Fibroblast of skin of abdomen (primary cell): ENCODE results near the gene GULP1.
"Not testable (repeated sequence)": the region's sequence is repeated elsewhere in the genome, so short reads cannot be mapped to it uniquely, and the experiment has no call there.

Experiments
- DNase-seq: peaks from one replicate; pipeline ENCODE4 v3.0.0-alpha.2; 2013

The GULP1 gene

DNA sequence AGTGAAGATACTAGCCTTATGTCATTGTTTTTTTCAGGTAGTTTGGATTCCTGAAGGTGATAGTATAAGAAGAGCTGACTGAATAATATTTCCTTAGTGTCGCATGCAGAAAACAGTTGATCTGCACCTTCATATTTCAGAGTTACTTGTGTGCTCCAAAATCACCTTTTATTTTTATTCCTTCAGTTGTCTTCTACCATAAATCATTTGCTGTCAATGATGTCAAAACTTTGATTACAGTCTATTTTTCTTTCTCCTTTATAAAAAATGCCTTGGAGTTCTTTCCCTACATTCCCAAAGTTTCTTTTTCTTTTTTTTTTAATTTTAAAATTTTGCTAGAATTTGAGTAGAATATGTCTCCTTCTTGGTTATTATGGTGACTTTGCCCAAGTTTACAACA is 142.3 kb downstream of the GULP1 start:
- DNase-seq = no peak

DNA sequence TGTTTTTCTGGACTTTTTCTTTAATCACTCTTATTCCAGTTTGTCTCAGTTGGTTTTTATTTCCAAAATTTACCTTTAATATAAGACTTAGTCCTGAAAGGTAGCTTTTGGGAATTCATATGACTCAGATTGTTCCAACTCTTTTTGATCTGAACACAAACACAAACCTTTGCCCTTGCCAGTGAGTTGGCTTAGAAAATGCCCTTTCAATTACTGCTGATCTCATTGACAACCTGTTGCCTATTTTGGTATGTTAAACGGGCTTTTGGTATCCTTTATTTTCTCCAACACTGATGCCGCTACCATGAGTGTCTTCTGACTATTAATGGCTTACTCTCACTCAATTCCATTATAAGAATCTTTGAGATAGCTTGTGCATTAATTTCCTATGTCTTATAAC is 143.4 kb downstream of the GULP1 start:
- no peak for DNase-seq

DNA sequence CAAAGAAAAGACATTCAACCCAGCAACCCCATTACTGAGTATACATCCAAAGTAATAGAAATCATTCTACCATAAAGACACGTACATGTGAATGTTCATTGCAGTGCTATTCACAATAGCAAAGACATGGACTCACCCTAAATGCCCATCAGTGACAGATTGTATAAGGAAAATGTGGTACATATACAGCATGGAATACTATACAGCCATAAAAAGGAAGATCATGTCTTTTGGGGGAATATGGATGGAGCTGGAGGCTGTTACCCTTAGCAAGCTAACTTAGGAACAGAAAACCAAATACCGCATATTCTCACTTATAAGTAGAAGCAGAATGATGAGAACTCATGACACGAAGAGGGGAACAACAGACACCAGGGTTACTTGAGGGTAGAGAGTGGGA is 145.9 kb downstream of the GULP1 start:
- DNase-seq = no peak

DNA sequence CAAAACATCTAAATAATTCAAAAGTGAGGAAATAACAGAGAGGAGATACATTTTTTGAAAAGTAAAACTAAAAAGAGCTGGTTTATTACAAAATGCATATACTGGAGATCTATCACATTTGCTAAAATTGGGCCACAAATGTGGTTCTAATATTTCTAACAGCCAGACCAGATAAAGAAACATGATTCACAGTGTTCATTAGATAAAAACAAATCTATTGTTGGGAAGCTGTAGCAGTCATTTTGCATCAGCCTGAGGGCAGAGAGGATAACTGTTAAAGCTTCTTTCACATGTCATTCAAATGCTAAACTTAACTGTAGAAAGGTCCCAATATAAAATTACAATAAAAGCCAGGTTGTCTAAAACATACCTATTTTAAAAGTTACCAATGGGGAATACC is 148.3 kb downstream of the GULP1 start:
- no peak for DNase-seq

DNA sequence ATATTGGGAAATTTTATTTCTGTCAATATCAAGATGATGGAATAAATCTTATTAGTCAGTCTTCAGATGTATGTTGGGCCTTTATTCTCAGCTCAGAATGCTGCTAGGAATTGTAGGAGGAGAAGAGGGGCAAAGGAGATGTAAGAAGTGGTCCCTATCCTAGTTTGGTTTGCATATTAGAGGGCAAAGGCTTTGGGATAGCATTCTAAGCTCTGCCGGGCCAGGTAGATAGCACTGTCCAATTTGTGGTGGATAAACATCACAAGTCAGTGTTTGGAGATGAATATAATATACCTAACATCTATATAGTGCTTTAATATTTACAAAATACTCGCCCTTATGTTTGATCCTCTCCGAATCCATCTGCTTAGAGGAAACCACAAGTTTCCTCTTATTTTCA is 149.2 kb downstream of the GULP1 start:
- no peak for DNase-seq

DNA sequence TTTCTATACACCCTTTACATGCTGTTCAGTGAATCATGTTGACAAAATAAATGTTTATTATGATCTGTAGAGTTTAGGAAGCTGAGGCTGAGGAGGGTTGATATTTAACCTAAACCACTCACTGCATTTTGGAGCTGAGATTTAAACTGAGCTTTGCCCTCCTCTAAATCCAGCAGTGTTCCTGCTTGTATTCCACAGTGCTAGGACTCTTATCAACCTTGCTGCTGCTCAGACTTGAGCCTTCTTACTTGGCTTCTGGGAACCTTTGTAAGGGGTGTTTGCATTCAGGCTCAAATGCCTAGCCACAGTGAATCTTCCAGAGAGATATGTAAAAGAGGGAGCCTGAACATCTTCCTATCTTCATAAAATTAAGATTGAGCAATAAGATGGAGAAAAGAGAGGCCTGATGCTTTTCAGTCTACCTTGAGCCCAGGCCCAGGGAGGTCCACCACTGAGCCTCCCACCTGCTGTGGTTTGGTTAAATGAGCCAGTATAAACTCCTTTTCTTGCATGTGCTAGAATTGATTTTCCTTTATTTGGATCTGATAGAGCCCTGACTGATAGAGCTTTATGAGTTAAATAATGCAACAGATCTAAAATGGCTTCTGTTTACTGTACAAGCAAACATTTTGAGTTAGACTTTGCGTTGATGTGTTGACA is 149.7 kb downstream of the GULP1 start:
- no peak for DNase-seq

DNA sequence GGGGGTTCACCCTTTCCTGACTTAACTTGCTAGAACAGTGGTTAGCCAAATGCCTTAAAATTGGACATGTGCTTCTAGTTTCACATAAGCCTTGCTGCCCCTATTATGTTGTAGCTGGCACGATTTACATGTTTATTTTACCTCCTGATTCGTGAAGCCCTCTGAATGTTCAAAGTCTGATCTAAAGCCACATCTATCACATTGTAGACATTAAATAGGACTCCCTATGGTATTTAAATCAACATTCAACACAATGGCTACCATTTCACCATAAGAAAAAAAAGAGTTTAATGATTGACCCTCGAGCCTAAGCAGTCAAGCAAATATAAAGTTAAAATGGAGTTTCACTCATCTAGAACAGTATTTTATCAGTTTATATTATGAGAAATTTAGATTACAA is 151.5 kb downstream of the GULP1 start:
- no peak for DNase-seq

DNA sequence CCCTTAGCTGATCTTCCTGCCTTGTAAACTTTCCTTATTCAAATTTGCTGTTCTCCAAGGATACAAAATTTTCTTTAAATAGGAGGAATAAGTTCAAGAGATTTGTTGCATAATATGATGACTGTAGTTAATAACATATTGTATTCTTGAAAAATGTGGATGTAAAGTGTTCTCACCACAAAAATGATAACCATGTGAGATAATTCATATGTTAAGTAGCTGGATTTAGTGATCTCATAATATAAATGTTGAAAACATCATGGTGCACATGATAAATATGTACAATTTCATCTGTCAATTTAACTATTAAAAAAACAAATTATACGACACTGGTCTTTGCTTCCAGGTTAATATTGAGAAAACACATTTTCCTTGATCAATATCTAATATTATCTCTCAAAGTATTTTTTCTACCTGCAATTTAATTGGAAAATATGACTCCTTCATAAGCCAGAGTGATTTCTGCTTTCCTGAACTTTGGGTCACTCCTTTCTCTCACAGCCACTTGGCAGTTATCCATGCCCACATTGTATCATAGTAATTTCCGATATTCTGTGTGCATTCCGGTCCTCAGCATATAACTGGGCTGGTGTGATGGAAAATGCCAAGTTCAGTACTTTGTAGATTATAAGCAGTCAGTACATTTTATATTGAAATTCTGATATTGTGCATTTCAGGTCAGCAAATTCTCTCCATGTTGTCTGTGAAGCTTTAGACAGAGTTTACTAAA is 152.6 kb downstream of the GULP1 start:
- DNase-seq = peak; percentile 39

DNA sequence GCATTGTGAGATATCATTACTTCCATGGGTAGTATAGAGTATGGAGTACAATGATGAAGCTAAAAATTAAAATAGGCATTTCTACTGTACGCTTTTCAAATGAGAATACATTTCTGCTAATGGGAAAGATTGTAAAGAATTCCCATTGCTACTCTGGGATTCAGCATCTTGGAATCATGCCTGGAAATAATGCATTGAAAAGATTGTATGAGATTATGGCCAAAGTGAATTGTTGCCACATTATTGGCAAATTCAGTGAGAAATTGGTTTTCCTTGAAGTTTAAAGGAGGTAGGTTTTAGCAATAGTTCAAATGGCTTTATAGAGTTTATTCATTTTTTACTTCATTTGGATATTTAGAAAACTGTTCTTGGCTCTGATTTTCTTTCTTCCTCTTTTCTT is 157.9 kb downstream of the GULP1 start:
- DNase-seq = peak; percentile 49

DNA sequence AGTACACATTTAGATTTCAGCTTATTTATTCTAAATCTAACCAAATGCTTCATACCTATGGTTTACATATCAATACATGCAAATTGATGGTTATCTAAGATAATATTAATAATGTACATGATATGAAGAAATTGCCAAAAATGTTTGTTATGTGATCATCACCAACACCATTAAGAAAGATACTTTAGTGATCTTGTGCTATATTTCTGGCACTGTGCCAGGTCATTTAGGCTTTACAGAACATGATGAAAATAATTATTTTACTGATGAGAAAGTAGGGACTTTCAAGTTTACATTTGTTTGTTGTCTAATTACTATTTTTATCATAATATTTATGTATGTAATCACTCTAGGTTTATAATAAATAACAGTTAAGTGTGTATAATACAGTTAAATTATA is 158.3 kb downstream of the GULP1 start:
- DNase-seq = no peak

DNA sequence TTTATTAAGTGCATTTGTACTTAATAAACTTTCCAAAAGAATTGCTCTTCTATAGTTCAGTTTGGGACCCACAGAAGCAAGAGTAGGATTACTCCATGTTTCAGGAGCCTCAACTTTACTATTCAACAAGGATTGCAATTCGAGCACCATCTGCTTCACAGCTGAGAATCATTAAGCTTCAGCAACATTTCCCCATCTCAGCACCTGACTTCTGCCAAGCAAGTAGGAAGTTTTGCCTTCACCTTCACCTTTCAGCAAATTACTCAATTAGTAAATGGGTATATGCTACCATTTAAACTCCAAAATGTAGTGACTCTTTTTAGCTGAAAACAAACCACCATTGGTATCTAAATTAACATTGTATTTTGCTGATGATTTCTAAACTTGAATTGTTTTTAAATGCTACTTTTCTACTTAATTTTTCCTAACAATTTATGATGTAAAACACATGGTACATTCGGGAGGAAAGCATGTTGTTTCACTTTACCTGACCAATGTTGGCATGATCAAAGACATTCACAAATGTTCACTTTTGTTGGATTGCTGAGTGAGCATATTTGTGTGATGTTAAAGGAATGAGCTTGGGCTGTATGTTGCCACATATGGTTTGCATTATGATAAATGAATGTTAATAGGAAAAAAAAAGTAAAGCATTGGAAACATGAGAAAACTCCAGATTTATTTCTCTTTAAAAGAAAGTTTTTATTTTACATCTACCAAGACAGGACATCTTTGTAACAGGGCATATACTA is 159.2 kb downstream of the GULP1 start:
- DNase-seq = peak; percentile 78

DNA sequence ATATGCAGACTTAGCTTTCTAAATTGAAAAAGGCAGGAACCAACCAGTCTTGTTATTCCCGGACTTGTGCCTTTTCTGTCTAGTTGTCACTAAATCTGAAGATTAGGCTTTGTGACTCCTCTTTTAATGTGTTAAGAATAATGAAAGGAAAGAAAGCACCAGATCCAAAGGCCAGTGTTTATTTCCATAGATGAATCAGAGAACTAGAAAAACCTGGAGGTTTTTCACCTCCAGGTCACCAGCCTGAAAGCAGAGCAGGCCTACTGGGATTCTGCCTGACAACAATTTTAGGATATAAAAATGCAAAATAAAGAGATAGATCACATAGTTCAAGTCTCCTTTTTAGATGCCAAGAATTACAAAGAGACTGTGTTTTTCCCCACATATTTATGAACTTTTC is 160.4 kb downstream of the GULP1 start:
- DNase-seq = no peak

DNA sequence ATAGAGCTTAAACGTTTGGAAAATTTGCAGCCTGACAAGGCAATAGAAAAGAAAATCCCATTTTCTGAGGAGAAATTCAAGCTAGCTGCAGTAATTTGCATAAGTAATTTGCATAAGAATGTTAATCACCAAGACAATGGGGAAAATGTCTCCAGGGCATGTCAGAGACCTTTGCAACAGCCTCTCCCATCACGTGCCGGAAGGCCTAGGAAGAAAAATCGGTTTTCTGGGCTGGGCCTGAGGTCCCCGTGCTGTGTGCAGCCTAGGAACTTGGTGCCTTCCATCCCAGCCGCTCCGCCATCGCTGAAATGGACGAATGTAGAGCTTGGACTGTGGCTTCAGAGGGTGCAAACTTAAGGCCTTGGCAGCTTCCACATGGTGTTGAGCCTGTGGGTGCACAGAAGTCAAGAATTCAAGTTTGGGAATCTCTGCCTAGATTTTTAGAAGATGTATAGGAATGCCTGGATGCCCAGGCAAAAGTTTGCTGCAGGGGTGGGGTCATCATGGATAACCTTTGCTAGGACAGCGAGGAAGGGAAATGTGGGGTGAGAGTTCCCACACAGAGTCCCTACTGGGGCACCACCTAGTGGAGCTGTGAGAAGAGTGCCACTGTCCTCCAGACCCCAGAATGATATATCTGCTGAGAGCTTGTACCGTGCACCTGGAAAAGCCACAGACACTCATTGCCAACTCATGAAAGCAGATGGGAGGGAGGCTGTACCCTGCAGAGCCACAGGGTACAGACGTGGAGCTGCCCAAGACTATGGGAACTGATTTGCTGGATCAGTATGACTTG is 164.6 kb downstream of the GULP1 start:
- no peak for DNase-seq

DNA sequence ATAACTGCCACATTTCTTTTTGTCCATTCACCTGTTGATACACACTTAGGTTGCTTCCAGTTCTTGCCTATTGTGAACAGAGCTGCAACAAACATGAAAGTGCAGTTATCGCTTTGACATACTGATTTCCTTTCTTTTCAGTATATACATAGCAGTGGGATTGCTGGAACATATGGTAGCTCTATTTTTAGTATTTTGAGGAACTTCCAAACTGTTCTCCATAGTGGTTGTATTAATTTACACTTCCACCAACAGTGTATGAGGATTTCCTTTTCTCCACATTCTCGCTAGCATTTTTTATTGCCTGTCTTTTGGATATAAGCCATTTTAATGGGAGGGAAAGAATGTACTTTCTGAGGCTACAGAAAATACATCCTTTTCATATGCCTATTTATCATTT is 167.4 kb downstream of the GULP1 start:
- peak; percentile 17 for DNase-seq

DNA sequence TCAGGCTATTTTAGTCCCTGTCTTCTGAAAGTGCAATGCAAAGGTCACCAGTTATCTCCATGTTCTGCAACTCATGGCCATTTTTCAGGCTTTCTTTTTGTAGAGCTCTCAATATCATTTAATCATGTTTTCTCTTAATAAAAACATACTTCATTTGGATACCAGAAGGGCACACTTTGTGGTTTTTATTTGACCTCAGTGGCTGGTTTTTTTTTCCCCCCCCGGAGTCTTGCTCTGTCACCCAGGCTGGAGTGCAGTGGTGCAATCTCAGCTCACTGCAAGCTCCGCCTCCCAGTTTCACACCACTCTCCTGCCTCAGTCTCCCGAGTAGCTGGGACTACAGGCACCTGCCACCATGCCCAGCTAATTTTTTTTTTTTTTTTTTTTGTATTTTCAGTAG is 174.4 kb downstream of the GULP1 start:
- not testable (repeated sequence) for DNase-seq

DNA sequence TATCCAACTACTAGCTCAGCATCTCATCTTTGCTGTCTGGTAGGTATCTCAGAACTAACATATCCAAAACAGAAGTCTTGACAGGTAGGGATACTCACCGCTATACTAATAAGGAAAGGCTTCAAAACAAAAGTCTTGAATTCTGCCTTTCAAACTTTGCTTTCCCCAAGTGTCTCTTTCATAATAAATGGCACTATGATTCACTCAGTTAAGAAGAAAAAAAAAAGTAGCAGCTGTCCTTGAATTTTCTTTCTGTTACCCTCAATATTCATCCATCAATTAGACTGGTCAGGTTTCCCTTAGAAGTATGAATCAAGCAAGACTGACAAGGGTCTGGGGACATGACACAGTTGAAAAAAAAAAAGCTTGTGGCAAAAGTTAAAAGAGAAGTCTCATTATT is 175.1 kb downstream of the GULP1 start:
- DNase-seq = peak; percentile 1

DNA sequence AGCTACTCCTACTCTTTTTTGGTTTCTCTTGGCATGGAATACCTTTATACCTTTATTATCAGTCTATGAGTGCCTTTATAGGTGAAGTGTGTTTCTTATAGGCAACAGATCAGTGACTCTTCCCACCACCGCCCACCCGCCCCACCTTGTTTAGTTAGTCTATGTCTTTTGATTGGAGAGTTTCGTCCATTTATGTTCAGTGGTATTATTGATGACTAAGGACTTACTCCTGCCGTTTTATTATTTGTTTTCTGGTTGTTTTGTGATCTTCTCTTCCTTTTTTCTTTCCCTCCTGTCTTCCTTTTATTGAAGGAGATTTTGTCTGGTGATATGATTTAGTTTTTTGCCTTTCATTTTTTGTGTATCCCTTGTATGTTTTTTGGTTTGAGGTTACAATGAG is 179.5 kb downstream of the GULP1 start:
- DNase-seq = no peak

DNA sequence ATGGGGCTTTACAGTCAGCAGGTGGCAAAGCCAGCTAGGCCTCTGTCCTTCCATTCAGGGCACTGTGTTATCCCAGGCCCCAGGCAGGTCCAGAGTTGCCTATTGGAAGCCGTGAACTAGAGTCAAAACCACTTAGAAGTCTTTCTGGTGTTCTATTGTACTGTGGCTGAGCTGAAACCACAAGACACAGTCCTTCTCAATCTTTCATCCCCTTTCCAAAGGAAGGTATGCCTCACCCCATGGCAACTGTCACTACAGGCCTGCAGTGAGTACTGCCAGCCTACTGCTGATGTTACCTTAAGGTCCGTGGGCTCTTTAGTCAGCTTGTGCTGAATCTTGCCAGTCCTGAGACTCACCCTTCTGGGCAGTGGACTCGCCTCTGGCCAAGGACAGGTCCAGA is 181.6 kb downstream of the GULP1 start:
- no peak for DNase-seq

DNA sequence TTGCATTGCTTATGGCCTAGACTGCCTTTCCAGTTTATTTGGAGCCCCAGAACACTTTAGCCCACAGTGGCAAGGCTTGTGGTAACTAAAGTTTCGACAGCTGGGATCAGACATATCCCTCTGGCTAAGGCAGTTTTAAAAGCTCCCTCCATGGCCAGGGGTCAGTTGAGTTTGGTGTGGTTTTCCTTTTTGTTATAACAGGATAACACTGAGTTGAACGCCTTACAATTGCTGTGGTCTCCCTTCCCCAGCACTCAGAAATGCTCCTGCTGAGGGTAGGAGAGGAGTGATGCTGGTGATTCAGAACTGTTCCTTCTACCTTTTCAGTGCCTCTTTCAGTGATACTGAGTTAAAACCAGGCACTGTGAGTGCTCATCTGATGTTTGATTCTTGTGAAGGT is 182.6 kb downstream of the GULP1 start:
- DNase-seq = no peak

DNA sequence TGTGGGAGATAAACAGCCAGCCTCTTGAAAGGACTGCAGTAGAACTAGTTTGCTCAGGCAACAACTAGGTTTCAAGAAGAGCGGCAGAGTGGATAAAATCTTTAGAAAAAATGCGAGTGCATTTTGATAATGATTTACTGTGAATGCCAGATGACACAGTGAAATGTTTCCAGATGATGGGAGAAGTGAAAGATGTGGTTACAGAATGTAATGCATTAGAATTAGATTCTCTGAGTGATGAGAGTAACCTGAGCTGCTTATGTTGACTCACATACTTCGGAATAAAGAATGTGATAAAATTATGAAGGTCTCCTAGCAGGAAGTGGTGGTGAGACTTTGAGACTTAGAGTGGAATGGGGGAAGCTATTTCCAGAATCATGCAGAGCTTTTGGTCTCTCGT is 184.3 kb downstream of the GULP1 start:
- peak; percentile 91 for DNase-seq

DNA sequence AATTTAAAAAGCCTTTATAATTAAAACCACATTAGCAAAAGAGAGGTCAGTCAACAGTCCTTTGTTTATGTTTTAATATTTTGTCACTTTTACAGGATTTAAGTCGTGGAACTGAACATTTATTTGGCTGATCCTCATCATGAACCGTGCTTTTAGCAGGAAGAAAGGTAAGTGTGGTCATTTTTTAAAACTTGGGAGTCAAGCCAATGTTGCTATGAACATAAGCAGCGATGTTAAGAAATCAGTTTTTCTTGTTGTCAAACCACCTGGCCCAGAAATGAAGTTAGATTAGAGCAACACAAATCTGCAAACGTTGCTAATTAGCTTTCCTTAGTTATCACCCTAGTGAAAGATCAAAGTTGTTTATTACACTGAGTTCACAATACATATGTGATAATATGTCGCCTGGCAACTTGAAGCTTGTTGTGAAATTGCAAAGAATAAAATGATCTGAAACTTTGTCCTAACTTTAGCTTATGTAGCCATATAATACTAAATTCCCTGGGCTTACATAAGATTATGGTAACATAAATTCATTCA is 186.0 kb downstream of the GULP1 start:
- DNase-seq = no peak

DNA sequence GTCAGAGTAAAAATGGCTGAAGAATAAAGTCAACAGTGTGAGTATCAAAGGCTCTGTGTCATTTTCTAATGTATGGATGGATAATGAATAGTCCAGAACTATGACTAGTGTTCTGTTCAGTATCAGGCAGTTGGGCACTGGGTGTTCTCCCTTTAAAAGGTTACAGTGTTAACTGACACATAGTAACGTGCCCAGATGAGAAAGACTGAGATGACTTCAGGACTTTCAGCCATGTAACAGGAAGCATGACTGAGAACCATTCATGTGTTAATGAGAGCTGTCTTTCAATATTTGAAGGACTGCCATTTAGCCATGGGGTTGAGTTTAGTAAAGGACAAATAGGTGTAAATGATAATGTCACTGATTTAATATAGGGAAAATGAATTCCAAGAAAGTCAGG is 187.1 kb downstream of the GULP1 start:
- DNase-seq = no peak

DNA sequence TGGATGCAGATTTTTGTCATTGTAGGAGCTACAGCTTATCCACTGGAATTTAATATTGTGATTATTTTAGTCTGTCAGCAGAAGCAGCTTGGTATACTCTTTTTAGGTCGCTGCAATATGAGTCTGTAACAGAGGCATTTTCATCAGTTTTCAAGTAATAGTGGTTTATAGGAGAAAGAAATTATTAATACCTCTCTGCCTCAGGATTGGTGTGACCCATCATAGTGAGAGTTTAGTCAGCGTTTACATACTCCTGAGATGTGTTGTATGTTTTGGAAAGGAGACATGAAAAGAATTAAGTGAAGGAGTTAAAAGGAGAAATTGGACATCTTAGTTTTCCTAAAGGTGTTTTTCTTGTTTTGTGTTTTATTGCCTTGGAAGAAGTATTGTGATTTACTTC is 189.8 kb downstream of the GULP1 start:
- DNase-seq = no peak
